Measurements from ENCODE around the gene SPATA17.

DNA sequence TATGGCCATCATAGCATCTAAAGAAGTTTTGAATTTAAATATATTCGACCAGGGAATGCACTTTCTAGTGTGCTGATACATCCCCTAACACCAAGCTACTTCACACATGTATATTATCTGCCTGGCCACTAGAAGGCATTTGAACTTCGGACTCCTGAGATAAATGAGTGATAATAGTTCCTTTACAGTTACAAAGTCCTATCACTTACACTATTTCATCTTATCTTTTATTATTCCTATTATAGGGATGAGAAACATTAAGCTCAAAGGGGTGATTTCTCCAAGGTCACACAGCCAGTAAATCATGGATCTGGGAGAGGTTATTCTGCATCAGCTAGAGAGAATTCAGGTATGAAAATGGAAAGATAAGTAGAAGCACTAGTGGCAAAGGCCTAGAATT, 40.5 kb upstream of the SPATA17 start:
- no peak for TF ChIP-seq ZNF274 (IDR thresholded peaks at IDR 0.05; ENCODE audit: low read depth, low read length)
- TF ChIP-seq YY1 (IDR thresholded peaks at IDR 0.05; ENCODE audit: insufficient read depth, insufficient read length): no peak

Measured in NT2/D1 (cell line).